Transverse colon (tissue), 3 donors: Measurements from ENCODE around the gene SAMHD1.

Experiments used
- CTCF ChIP-seq, 5 experiments: fragments of 200-600 bp in 3 of 5; fragments of 450-650 bp in 2 of 5; sonication (generic) in 3 of 5; IDR thresholded peaks; 1 replicate in 2 of 5; 2 replicates in 3 of 5; pipeline ENCODE4 v1.5.1; 2016 to 2017; ENCODE audit warnings: antibody characterized with exemption in 5 of 5, inconsistent platforms in 3 of 5, mild to moderate bottlenecking in 2 of 5, moderate library complexity in 1 of 5
- EP300 ChIP-seq: sonication (generic); formaldehyde crosslinking; IDR thresholded peaks from one replicate; pipeline ENCODE4 v1.6.1; 2017; ENCODE audit warnings: antibody characterized with exemption, low read depth
- POLR2A ChIP-seq: fragments of 450-650 bp; IDR thresholded peaks from one replicate; pipeline ENCODE4 v1.6.1; 2016; ENCODE audit warnings: antibody characterized with exemption, mild to moderate bottlenecking, moderate library complexity

DNA sequence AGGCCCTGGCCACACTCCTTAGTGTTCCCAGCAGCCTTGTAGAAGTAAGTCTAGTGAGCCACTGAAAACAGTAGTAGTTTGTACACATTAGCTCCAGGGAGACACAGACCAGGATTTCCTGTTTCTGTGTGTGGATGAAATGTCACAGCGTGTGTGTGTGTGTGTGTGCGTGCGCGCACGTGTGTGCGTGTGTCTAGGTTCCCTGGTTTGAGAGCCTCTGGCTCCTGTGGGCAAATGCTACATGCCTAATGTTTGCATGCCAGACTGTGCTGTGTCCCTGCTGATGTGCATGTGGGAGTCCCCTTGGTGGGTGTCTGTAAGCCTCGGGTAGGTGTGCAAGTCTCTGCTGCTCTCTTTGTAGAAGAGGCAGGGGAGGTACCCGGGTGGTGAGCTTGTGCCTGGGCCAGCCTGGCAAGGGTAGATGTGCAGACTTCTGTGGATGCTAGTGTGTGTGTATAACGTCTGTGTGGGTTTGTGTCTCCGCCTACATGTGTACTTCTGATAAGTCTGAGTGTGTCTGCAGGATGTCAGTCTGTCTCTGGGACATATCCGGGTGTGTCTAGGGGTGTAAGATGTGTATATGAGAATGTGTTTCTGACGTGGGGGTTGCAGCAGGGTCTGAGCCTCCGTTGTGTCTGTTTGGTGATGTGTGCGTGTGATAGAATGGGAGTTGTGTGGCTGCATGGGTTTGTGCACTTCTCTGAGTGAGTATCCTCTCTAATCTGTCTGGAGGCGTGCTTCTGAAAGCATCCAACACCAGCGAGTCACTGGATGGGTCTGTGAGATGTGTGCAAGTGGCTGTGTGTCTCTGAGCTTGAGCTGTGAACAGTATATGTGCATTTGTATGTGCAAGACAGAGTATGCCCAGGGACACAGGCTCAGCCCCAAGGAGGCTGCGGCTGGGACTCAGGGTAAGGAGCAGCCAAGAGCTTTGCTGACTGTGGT is 94.5 kb downstream of the SAMHD1 start:
- TF ChIP-seq CTCF (IDR thresholded peaks at IDR 0.05) (no peak), POLR2A (no peak), EP300 (no peak)
